GM12892 (cell line): Measurements from ENCODE around the gene PVR.

Experiments used
- POLR2A ChIP-seq: IDR thresholded peaks from 2 replicates; pipeline ENCODE4 v1.6.1; 2011; ENCODE audit warnings: low read depth, low read length, control low read depth
- POLR2AphosphoS5 ChIP-seq: IDR thresholded peaks from 2 replicates; pipeline ENCODE4 v1.6.1; 2011; ENCODE audit warnings: low read depth, low read length, control low read depth

DNA sequence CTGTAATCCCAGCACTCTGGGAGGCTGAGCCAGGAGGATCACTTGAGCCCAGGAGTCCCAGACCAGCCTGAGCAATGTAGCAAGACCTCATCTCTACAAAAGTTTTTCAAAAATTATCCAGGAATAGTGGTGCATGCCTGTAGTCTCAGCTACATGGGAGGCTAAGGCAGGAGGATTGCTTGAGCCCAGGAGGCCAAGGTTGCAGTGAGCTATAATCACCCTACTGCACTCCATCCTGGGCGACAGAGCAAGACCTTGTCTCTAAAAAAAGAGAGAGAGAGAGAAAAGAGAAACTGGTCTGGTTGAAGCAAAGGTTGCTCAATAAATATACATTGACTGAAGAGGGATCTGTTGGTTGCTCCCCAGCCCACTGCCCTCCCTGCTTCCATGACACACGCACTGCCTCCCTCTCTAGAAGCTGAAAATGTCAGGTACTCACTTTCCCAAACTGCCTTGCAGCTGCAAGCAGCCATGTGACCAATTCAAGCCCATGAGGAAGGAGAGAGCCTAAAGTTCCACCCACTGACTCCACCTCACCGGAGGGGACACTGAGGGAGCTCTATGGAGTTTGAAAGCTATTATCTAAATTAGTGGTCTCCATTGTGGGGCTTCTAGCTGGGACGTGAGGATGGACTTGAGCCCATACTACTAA is 69.3 kb downstream of the PVR start:
- no peak for TF ChIP-seq POLR2AphosphoS5
- TF ChIP-seq POLR2A: no peak
